ENCODE data around the gene MLC1. TPM values are rescaled to one million over a fixed set of nuclear protein-coding genes. Genes with fewer than 3 reads are reported as not detected.

The MLC1 gene
- total and polyA plus RNA-seq, 8 donors: 0.39 to 3.0 (median 2.1) TPM

- Histone ChIP-seq H3K9me3 (peaks cover 0 to 19% of the 10 kb centered on the region in 2 donors), H3K4me1 (no peaks in the 10 kb centered on the region), H3K27me3 (peaks cover 0 to 38% of the 10 kb centered on the region in 2 donors), H3K36me3 (no peaks in the 10 kb centered on the region), H3K27ac (no peak overlapping the region), H3K4me3 (no peak overlapping the region)
- ATAC-seq: no peak
- intact Hi-C loops (cut with DNase I): no loop called here
- DNase-seq: no peak
- TF ChIP-seq CTCF (IDR thresholded peaks at IDR 0.05): no peak
Observed at GRCh38 chr22:50091092-50091768, 6.0 kb upstream of the MLC1 start.

GRCh38 chr22:50090412-50090714 is 5.1 kb upstream of the MLC1 start:
- intact Hi-C loops (cut with DNase I): no loop called here
- DNase-seq (peak in 1 of 4 donors; percentile 78), ATAC-seq (no peak)
- TF ChIP-seq CTCF (IDR thresholded peaks at IDR 0.05): no peak
- peaks cover 0 to 3% of the 10 kb centered on the region in 2 donors for H3K4me1 ChIP-seq
- H3K36me3 ChIP-seq: no peaks in the 10 kb centered on the region
- no peak overlapping the region for H3K4me3 ChIP-seq
- peaks cover 0 to 38% of the 10 kb centered on the region in 2 donors for H3K27me3 ChIP-seq
- no peak overlapping the region for H3K27ac ChIP-seq
- peaks cover 0 to 19% of the 10 kb centered on the region in 2 donors for H3K9me3 ChIP-seq

GRCh38 chr22:50089682-50090411 is 4.6 kb upstream of the MLC1 start, which contains the start of gene MOV10L1:
Gene MOV10L1 (plus strand): TSS chr22:50090006. CDS start chr22:50090089, 83 bp downstream.
- H3K9me3 ChIP-seq: peaks cover 0 to 19% of the 10 kb centered on the region in 2 donors
- peak; percentile 19 for ATAC-seq
- H3K27ac ChIP-seq: no peak within 1 kb of the TSS
- DNase-seq: peak in 2 of 4 donors; percentile 63 to 81
- no peak within 1 kb of the TSS for H3K4me3 ChIP-seq
- peaks cover 0 to 39% of the 10 kb centered on the region in 2 donors for H3K27me3 ChIP-seq
- peaks cover 2 to 6% of the 10 kb centered on the region in 2 donors for H3K4me1 ChIP-seq
- H3K36me3 ChIP-seq: no peaks in the 10 kb centered on the region
- no peak for TF ChIP-seq CTCF (IDR thresholded peaks at IDR 0.05)
- intact Hi-C loops (cut with DNase I): no loop called here

- ATAC-seq: no peak
- intact Hi-C loops (cut with DNase I): no loop called here
- Histone ChIP-seq H3K9me3 (peaks cover 0 to 19% of the 10 kb centered on the region in 2 donors), H3K4me3 (no peak overlapping the region), H3K27ac (no peak overlapping the region), H3K4me1 (peaks cover 6 to 8% of the 10 kb centered on the region in 2 donors), H3K27me3 (peaks cover 0 to 45% of the 10 kb centered on the region in 2 donors), H3K36me3 (no peaks in the 10 kb centered on the region)
- no peak for TF ChIP-seq CTCF (IDR thresholded peaks at IDR 0.05)
- no peak for DNase-seq
Observed at GRCh38 chr22:50089231-50089630, 4.0 kb upstream of the MLC1 start.

- Histone ChIP-seq H3K36me3 (no peaks in the 10 kb centered on the region), H3K9me3 (peaks cover 0 to 19% of the 10 kb centered on the region in 2 donors), H3K4me3 (no peak overlapping the region), H3K27ac (no peak overlapping the region), H3K4me1 (peaks cover 6 to 11% of the 10 kb centered on the region in 2 donors), H3K27me3 (peaks cover 0 to 57% of the 10 kb centered on the region in 2 donors)
- ATAC-seq (no peak), DNase-seq (no peak)
- intact Hi-C loops (cut with DNase I): no loop called here
- no peak for TF ChIP-seq CTCF (IDR thresholded peaks at IDR 0.05)
Observed at GRCh38 chr22:50088096-50088495, 2.9 kb upstream of the MLC1 start.

Measured in left lung (tissue), 10 donors.